Measurements from ENCODE around the gene PLA2G15.

- TF ChIP-seq CTCF (conservative IDR thresholded peaks at IDR 0.05 in 1 of 2, IDR thresholded peaks at IDR 0.05 in 1 of 2; ENCODE audit: extremely low read depth in 1 of 2, insufficient read depth in 1 of 2, low read depth in 1 of 2, low read length in 2 of 2) (no peak), EZH2 (IDR thresholded peaks at IDR 0.05; ENCODE audit: borderline replicate concordance, low read length) (no peak)
These were observed 36.9 kb downstream of the PLA2G15 start for GRCh38 chr16:68282064-68282452.

Data from mammary epithelial cell (primary cell).